ENCODE results near the gene FRMD1. TPM values are rescaled to one million over a fixed set of nuclear protein-coding genes. Genes with fewer than 3 reads are reported as not detected.

FRMD1 gene
- total and polyA plus RNA-seq, 2 of the 8 experiments (the other 6 are each of a cell fraction or from before 2014, with no cell fraction given): 0.36 TPM; not detected in 1

- WGBS, 2 experiments (ENCODE audit: extremely low coverage in 1 of 2, insufficient coverage in 1 of 2, insufficient read length in 1 of 2, insufficient replicate concordance in 2 of 2, low coverage in 1 of 2, low lambda C conversion rate in 2 of 2, missing lambda C conversion rate in 1 of 2): 83% methylated on average over 23 of the region's 27 CpGs; no CpG with 5 or more reads in 1 of the 2 experiments
- Histone ChIP-seq H4K20me1 (replicated peaks in 1 of 2; ENCODE audit: control insufficient read depth in 1 of 2, insufficient read depth in 2 of 2, low read length in 2 of 2) (no peaks in the 10 kb centered on the region), H2BK120ac (replicated peaks; ENCODE audit: low read depth, low read length) (no peak overlapping the region), H3K79me2 (ENCODE audit: control insufficient read depth in 1 of 2, insufficient read depth in 2 of 2, low read length in 2 of 2) (no peaks in the 10 kb centered on the region), H2BK5ac (ENCODE audit: low read depth, low read length) (no peak overlapping the region), H2BK12ac (ENCODE audit: low read depth, low read length) (0 out of 2 replicates have a peak overlapping the region, but pooled peaks have one; percentile 43), H3K18ac (ENCODE audit: extremely low read depth, low read length) (no peak overlapping the region), H3K23me2 (ENCODE audit: low read depth, low read length) (no peaks in the 10 kb centered on the region), H2AK5ac (ENCODE audit: low read depth, low read length) (no peak overlapping the region), H3K9ac (replicated peaks in 1 of 4; ENCODE audit: extremely low read depth in 1 of 4, low read depth in 3 of 4, low read length in 3 of 4) (no peak overlapping the region), H4K8ac (ENCODE audit: extremely low read depth, insufficient read depth, low read length) (peak overlapping the region; percentile 59; the same call in 1 of the 2 replicates), H4K91ac (replicated peaks; ENCODE audit: insufficient read length, low read length) (peak overlapping the region; percentile 61), H3K27me3 (replicated peaks in 1 of 4; ENCODE audit: control insufficient read depth in 3 of 4, extremely low read depth in 1 of 4, insufficient read depth in 3 of 4, low read length in 3 of 4) (no peaks in the 10 kb centered on the region; a peak in 1 of 7 replicates), H3K4me2 (ENCODE audit: insufficient read depth in 1 of 2, low read depth in 2 of 2, low read length in 2 of 2) (no peak overlapping the region), H2BK15ac (ENCODE audit: low read length) (no peak overlapping the region), H4K5ac (ENCODE audit: insufficient read length, low read depth, low read length) (no peak overlapping the region), H3K9me3 (ENCODE audit: insufficient read depth in 2 of 2, low read depth in 1 of 2, low read length in 1 of 2) (no peaks in the 10 kb centered on the region), H3K4me1 (replicated peaks in 1 of 4; ENCODE audit: control insufficient read depth in 3 of 4, insufficient read depth in 4 of 4, low read length in 3 of 4) (no peaks in the 10 kb centered on the region; a peak in 3 of 7 replicates), H3K79me1 (ENCODE audit: low read depth, low read length) (no peaks in the 10 kb centered on the region), H3K23ac (ENCODE audit: insufficient read length) (no peak overlapping the region), H3K56ac (replicated peaks; ENCODE audit: insufficient read length, low read depth, low read length) (no peak overlapping the region), H3K27ac (ENCODE audit: low read depth, low read length) (no peak overlapping the region), H3K4ac (replicated peaks; ENCODE audit: insufficient read length, low read depth, low read length) (no peak overlapping the region), H3K4me3 (ENCODE audit: extremely low read depth in 1 of 4, insufficient read depth in 2 of 4, low read depth in 3 of 4, low read length in 4 of 4) (no peak overlapping the region), H3K14ac (ENCODE audit: insufficient read length) (no peak overlapping the region), H2BK20ac (ENCODE audit: low read length) (no peak overlapping the region), H2AFZ (ENCODE audit: low read length) (no peak overlapping the region), H3K36me3 (ENCODE audit: control insufficient read depth in 2 of 4, insufficient read depth in 4 of 4, low read length in 3 of 4) (no peaks in the 10 kb centered on the region; a peak in 1 of 8 replicates)
- CTCF ChIA-PET (ENCODE audit: partially characterized antibody): interaction anchor here (0.7 to 1.2 kb wide), 5 partner anchors 10 to 114 kb away, joined by 3 to 6 read pairs (median 3); no protein-coding TSS in a partner anchor
- POLR2A ChIA-PET (ENCODE audit: partially characterized antibody): no interaction called here
- FAIRE-seq (no peak), DNase-seq (ENCODE audit: low read depth in 1 of 2, low spot score in 2 of 2) (no peak)
- TF ChIP-seq CBX8 (IDR thresholded peaks at IDR 0.05; ENCODE audit: borderline replicate concordance, low read depth, low read length): no peak
- no peak for TF ChIP-seq RXRA (IDR thresholded peaks at IDR 0.05; ENCODE audit: insufficient read depth, low read depth, low read length)
- TF ChIP-seq CHD1 (IDR thresholded peaks at IDR 0.05; ENCODE audit: low read depth, low read length): no peak
- no peak for TF ChIP-seq FOSL1 (IDR thresholded peaks at IDR 0.05; ENCODE audit: insufficient read depth, low read depth, low read length)
- no peak for TF ChIP-seq HDAC2 (IDR thresholded peaks at IDR 0.05; ENCODE audit: borderline replicate concordance in 1 of 2, low read depth in 2 of 2, low read length in 2 of 2)
- TF ChIP-seq, protein P1, sequence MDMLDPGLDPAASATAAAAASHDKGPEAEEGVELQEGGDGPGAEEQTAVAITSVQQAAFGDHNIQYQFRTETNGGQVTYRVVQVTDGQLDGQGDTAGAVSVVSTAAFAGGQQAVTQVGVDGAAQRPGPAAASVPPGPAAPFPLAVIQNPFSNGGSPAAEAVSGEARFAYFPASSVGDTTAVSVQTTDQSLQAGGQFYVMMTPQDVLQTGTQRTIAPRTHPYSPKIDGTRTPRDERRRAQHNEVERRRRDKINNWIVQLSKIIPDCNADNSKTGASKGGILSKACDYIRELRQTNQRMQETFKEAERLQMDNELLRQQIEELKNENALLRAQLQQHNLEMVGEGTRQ (IDR thresholded peaks at IDR 0.05; ENCODE audit: low read length): no peak
- TF ChIP-seq CTBP2 (IDR thresholded peaks at IDR 0.05; ENCODE audit: borderline replicate concordance, insufficient read depth, insufficient read length, low read length): no peak
- TF ChIP-seq POLR2A (IDR thresholded peaks at IDR 0.05; ENCODE audit: control extremely low read depth in 1 of 2, low read depth in 2 of 2, low read length in 2 of 2): no peak
- TF ChIP-seq YY1 (IDR thresholded peaks at IDR 0.05; ENCODE audit: low read depth, low read length): no peak
- TF ChIP-seq JUN (IDR thresholded peaks at IDR 0.05; ENCODE audit: low read depth, low read length): no peak
- no peak for TF ChIP-seq RFX5 (IDR thresholded peaks at IDR 0.05; ENCODE audit: borderline replicate concordance, low read depth, low read length)
- TF ChIP-seq EGR1 (IDR thresholded peaks at IDR 0.05; ENCODE audit: borderline replicate concordance, low read depth, low read length): no peak
Observed at GRCh38 chr6:168050225-168050880, 28.7 kb downstream of the FRMD1 start.
